Globus pallidus (tissue), 1 donor: Measurements from ENCODE around the gene TLE4.
"Not testable (repeated sequence)": the region's sequence is repeated elsewhere in the genome, so short reads cannot be mapped to it uniquely, and the experiment has no call there.

Experiments used
- DNase-seq: peaks from one replicate; pipeline ENCODE4 v3.0.0-alpha.2; 2015; ENCODE audit warnings: low spot score

Gene TLE4

GRCh38 chr9:79637177-79637925, 65.6 kb downstream of the TLE4 start:
- DNase-seq: no peak

GRCh38 chr9:79638806-79639205, 67.0 kb downstream of the TLE4 start:
- no peak for DNase-seq

- no peak for DNase-seq
Measured at GRCh38 chr9:79639354-79639753, 67.6 kb downstream of the TLE4 start.

GRCh38 chr9:79640067-79640466, 68.3 kb downstream of the TLE4 start:
- not testable (repeated sequence) for DNase-seq

- DNase-seq: no peak
Measured at GRCh38 chr9:79641070-79641469, 69.3 kb downstream of the TLE4 start.

GRCh38 chr9:79642671-79643070, 70.9 kb downstream of the TLE4 start:
- DNase-seq: no peak

GRCh38 chr9:79644048-79644447, 72.3 kb downstream of the TLE4 start:
- no peak for DNase-seq

- DNase-seq: no peak
Measured at GRCh38 chr9:79644601-79645000, 72.8 kb downstream of the TLE4 start.

GRCh38 chr9:79645110-79645509, 73.3 kb downstream of the TLE4 start:
- DNase-seq: no peak

GRCh38 chr9:79646096-79646495, 74.3 kb downstream of the TLE4 start:
- DNase-seq: no peak

- no peak for DNase-seq
Measured at GRCh38 chr9:79651251-79651795, 79.6 kb downstream of the TLE4 start.

- DNase-seq: no peak
Measured at GRCh38 chr9:79652598-79652997, 80.8 kb downstream of the TLE4 start.

GRCh38 chr9:79654591-79655382, 83.0 kb downstream of the TLE4 start:
- DNase-seq: not testable (repeated sequence)

GRCh38 chr9:79655551-79655950, 83.8 kb downstream of the TLE4 start:
- DNase-seq: no peak

GRCh38 chr9:79656169-79656568, 84.4 kb downstream of the TLE4 start:
- no peak for DNase-seq

GRCh38 chr9:79657891-79658290, 86.1 kb downstream of the TLE4 start:
- DNase-seq: no peak

- DNase-seq: no peak
Measured at GRCh38 chr9:79658926-79659325, 87.2 kb downstream of the TLE4 start.

GRCh38 chr9:79660615-79661014, 88.8 kb downstream of the TLE4 start:
- no peak for DNase-seq

GRCh38 chr9:79661279-79661678, 89.5 kb downstream of the TLE4 start:
- no peak for DNase-seq

GRCh38 chr9:79661886-79662536, 90.2 kb downstream of the TLE4 start:
- DNase-seq: no peak

- DNase-seq: no peak
Measured at GRCh38 chr9:79662537-79662956, 90.8 kb downstream of the TLE4 start.

- DNase-seq: no peak
Measured at GRCh38 chr9:79663300-79663699, 91.5 kb downstream of the TLE4 start.

GRCh38 chr9:79663878-79664277, 92.1 kb downstream of the TLE4 start:
- no peak for DNase-seq
